K562 (cell line): Measurements from ENCODE around the gene RHOC. TPM values are rescaled to one million over a fixed set of nuclear protein-coding genes. Genes with fewer than 3 reads are reported as not detected.
A peak's percentile ranks its signal among the peaks of the same experiment; 100 is the strongest.

Source experiments
- BHLHE40 ChIP-seq: IDR thresholded peaks from 2 replicates; pipeline ENCODE4 v1.6.1; 2011; ENCODE audit warnings: low read length, improper control_type of control experiment
- CGGBP1 ChIP-seq: fragments of 250-450 bp; sonication (Bioruptor Pico); IDR thresholded peaks from 2 replicates; pipeline ENCODE4 v1.9.0; 2021; ENCODE audit warnings: mild to moderate bottlenecking
- FOXM1 ChIP-seq, 2 experiments: fragments of 450-650 bp in 1 of 2; sonication (generic) in 1 of 2; formaldehyde crosslinking in 1 of 2; IDR thresholded peaks; 2 replicates each; pipeline versions ENCODE4 v1.6.1 to v1.9.0; 2017 to 2022; ENCODE audit warnings: low read depth in 2 of 2, mild to moderate bottlenecking in 2 of 2, missing genetic modification reagents in 1 of 2, moderate library complexity in 1 of 2
- KDM1A ChIP-seq, 2 experiments: fragments of 450-650 bp; IDR thresholded peaks; 2 replicates each; pipeline ENCODE4 v1.6.1; 2016; ENCODE audit warnings: mild to moderate bottlenecking in 2 of 2
- RAD21 ChIP-seq, 2 experiments: fragments of 250-450 bp in 1 of 2; fragments of 450-650 bp in 1 of 2; sonication (Bioruptor Pico) in 1 of 2; formaldehyde crosslinking in 1 of 2; IDR thresholded peaks in 1 of 2; conservative IDR thresholded peaks in 1 of 2; 2 replicates each; pipeline versions ENCODE4 v1.4.0 to v1.8.0; 2020 to 2022; ENCODE audit warnings: mild to moderate bottlenecking in 2 of 2, moderate library complexity in 1 of 2
- RBM22 ChIP-seq: fragments of 200-400 bp; formaldehyde crosslinking; IDR thresholded peaks from 2 replicates; pipeline ENCODE4 v1.6.1; 2018; ENCODE audit warnings: low read length, low read depth; ENCODE audit not compliant: poor library complexity, severe bottlenecking
- RNF2 ChIP-seq: sonication (generic); IDR thresholded peaks from 2 replicates; pipeline ENCODE4 v1.6.1; 2016
- SMARCB1 ChIP-seq: IDR thresholded peaks from 2 replicates; pipeline ENCODE4 v1.6.1; 2011; ENCODE audit warnings: improper control_type of control experiment, low read depth; ENCODE audit not compliant: insufficient read length
- ZNF263 ChIP-seq: sonication (generic); formaldehyde crosslinking; IDR thresholded peaks from 2 replicates; pipeline ENCODE4 v1.8.0; 2022; ENCODE audit warnings: mild to moderate bottlenecking, missing genetic modification reagents, borderline replicate concordance
- ZNF695 ChIP-seq: fragments of 450-650 bp; formaldehyde crosslinking; IDR thresholded peaks from 2 replicates; pipeline ENCODE4 v1.4.0; 2020; ENCODE audit warnings: mild to moderate bottlenecking, moderate library complexity
- polyA plus RNA-seq, 8 experiments: library from polyadenylated mRNA; depleted of rRNA in 4 of 8; stranded (reverse) in 5 of 8; unstranded in 3 of 8; fragments of >200 nt; fragmentation: Nextera tagmentation in 2 of 8; fragmentation: Illumina TruSeq in 1 of 8; extraction: Ambion mirVana in 2 of 8; extraction: Trizol in 1 of 8; gene quantifications; 2 replicates each; pipeline versions ENCODE4 v1.2.1 to v1.2.3, GENCODE V29; 2011 to 2014; ENCODE audit warnings: inconsistent platforms in 1 of 8, missing spikeins in 1 of 8
- total RNA-seq, 7 experiments: library from RNA; depleted of rRNA in 6 of 7; stranded (reverse); fragments of >200 nt in 6 of 7; fragmentation: Illumina TruSeq in 2 of 7; extraction: Trizol in 2 of 7; gene quantifications; 2 replicates each; pipeline versions ENCODE4 v1.2.1 to v1.2.3, GENCODE V29; 2011 to 2021; ENCODE audit warnings: low replicate concordance in 1 of 7
- TF ChIP-seq, protein P1 (sequence below): fragments of 250-450 bp; sonication (Bioruptor Pico); IDR thresholded peaks from 2 replicates; pipeline ENCODE4 v1.5.0; 2021
- TF ChIP-seq, protein P2 (sequence below): fragments of 250-450 bp; sonication (Bioruptor Pico); IDR thresholded peaks from 2 replicates; pipeline ENCODE4 v1.4.0; 2020; ENCODE audit warnings: mild to moderate bottlenecking

The RHOC gene
- total and polyA plus RNA-seq, 9 of the 15 experiments (the other 6 are each of a cell fraction or from before 2014, with no cell fraction given), result 35.2 to 364 (median 204) TPM

DNA sequence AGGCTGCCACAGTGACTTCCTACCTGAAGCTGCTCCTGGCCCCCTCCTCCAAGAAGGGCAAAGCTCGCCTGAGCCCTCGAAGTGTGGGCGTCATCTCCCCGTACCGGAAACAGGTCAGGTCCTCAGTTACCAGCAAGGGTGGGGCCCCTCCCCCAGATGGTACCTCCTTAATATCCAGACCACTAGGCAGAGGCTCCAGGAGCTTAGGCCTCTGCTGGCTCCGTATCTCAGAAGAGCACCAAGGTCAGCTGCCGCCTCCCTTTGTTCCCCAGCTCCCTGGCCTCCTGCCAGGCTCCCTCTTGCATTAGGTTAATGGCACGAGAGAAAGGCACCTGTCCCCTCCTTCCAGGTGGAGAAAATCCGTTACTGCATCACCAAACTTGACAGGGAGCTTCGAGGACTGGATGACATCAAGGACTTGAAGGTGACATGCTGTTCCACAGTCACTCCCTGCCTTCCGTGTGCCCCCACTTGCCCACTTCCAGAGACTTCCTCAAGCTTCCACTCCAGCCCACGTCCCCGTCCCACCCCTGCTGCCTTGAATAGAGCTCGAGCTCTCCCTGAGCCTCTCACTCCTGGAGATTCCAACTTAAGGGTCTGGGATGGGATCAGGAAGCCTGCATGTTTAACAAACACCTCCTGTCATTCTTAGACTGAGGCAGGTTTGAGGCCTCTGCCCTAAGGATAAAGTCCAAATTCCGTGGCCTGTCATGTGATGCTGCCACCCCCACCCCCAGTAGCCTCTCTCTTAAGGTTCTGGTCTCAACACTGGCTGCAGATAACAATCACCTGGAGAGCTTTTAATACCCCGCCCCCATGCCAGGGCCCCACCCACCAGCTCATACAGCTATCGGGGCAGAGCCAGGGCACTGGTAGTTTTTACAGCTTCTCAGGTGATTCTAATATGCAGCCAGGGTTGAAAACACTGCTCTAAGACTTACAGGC is 8.3 kb downstream of the RHOC start (continued):
- TF ChIP-seq, protein P1, sequence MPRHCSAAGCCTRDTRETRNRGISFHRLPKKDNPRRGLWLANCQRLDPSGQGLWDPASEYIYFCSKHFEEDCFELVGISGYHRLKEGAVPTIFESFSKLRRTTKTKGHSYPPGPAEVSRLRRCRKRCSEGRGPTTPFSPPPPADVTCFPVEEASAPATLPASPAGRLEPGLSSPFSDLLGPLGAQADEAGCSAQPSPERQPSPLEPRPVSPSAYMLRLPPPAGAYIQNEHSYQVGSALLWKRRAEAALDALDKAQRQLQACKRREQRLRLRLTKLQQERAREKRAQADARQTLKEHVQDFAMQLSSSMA (CRISPR knock-in tag), result no peak
- TF ChIP-seq KDM1A (IDR thresholded peaks at IDR 0.05), result no peak
- TF ChIP-seq ZNF263 (CRISPR knock-in tag), result no peak
- TF ChIP-seq FOXM1 (IDR thresholded peaks at IDR 0.05; ENCODE audit: low read depth), result no peak
- no peak for TF ChIP-seq FOXM1 (CRISPR knock-in tag; IDR thresholded peaks at IDR 0.05; ENCODE audit: low read depth)
- TF ChIP-seq RAD21 (CRISPR knock-in tag; conservative IDR thresholded peaks at IDR 0.05 in 1 of 2, IDR thresholded peaks at IDR 0.05 in 1 of 2), result no peak
- TF ChIP-seq, protein P2, sequence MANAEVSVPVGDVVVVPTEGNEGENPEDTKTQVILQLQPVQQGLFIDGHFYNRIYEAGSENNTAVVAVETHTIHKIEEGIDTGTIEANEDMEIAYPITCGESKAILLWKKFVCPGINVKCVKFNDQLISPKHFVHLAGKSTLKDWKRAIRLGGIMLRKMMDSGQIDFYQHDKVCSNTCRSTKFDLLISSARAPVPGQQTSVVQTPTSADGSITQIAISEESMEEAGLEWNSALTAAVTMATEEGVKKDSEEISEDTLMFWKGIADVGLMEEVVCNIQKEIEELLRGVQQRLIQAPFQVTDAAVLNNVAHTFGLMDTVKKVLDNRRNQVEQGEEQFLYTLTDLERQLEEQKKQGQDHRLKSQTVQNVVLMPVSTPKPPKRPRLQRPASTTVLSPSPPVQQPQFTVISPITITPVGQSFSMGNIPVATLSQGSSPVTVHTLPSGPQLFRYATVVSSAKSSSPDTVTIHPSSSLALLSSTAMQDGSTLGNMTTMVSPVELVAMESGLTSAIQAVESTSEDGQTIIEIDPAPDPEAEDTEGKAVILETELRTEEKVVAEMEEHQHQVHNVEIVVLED (CRISPR knock-in tag), result no peak
- TF ChIP-seq ZNF695 (CRISPR knock-in tag), result no peak
- TF ChIP-seq RBM22, result no peak
- no peak for TF ChIP-seq SMARCB1
- no peak for TF ChIP-seq RNF2
- no peak for TF ChIP-seq CGGBP1 (CRISPR knock-in tag)
- TF ChIP-seq BHLHE40, result peak; percentile 8; the same call in 1 of the 2 replicates
- TF ChIP-seq, all 486 proteins: peak for 58
